T-helper 17 cell (primary cell): ENCODE results near the gene AK2. TPM values are rescaled to one million over a fixed set of nuclear protein-coding genes. Genes with fewer than 3 reads are reported as not detected.
"Not testable (repeated sequence)": the region's sequence is repeated elsewhere in the genome, so short reads cannot be mapped to it uniquely, and the experiment has no call there.

Source experiments
- ATAC-seq: fragments of 150-1000 bp; cut with Tn5 transposase; 2 replicates; pipeline ENCODE4 v1.10.0; 2021; ENCODE audit warnings: mild to moderate bottlenecking, moderate library complexity
- DNase-seq, 3 donors: peaks; one replicate each; pipeline versions ENCODE4 v3.0.0 to v3.0.0-alpha.2; 2020 to 2021
- H3K9me3 ChIP-seq: one replicate; pipeline ENCODE4 v1.7.0; 2013; ENCODE audit warnings: low read length, mild to moderate bottlenecking; ENCODE audit not compliant: control insufficient read depth, poor library complexity, severe bottlenecking
- H3K27ac Mint-ChIP-seq: one replicate; pipeline ENCODE4 v1.8.0; 2022; ENCODE audit warnings: mild to moderate bottlenecking, moderate library complexity, mixed read lengths
- H3K27me3 Mint-ChIP-seq: one replicate; pipeline ENCODE4 v1.8.0; 2022; ENCODE audit warnings: mixed read lengths
- H3K36me3 Mint-ChIP-seq: one replicate; pipeline ENCODE4 v1.8.0; 2022; ENCODE audit warnings: low read depth, mixed read lengths
- H3K4me1 Mint-ChIP-seq: one replicate; pipeline ENCODE4 v1.8.0; 2022; ENCODE audit warnings: mild to moderate bottlenecking, mixed read lengths
- H3K4me3 Mint-ChIP-seq: one replicate; pipeline ENCODE4 v1.8.0; 2022; ENCODE audit warnings: mild to moderate bottlenecking, moderate library complexity, mixed read lengths
- total RNA-seq, 4 donors: library from RNA in 2 of 4; stranded (reverse) in 2 of 4; gene quantifications; one replicate each; pipeline ENCODE4 v1.2.3 and lab custom pipeline; 2022 to 2026

The AK2 gene
- total RNA-seq, 2 donors from 2014 or later = 51.1 to 61.7 TPM

GRCh38 chr1:32981003-32981901 lies 55.4 kb downstream of the AK2 start:
- ATAC-seq (peak; percentile 79), DNase-seq (peak in 2 of 3 donors; percentile 53 to 59)
- H3K4me1 Mint-ChIP-seq = peaks cover 45% of the 10 kb centered on the region
- no peaks in the 10 kb centered on the region for H3K36me3 Mint-ChIP-seq
- H3K27ac Mint-ChIP-seq = peak overlapping the region; percentile 99
- peak overlapping the region; percentile 84 for H3K4me3 Mint-ChIP-seq
- no peaks in the 10 kb centered on the region for H3K9me3 ChIP-seq
- H3K27me3 Mint-ChIP-seq = no peaks in the 10 kb centered on the region

DNA sequence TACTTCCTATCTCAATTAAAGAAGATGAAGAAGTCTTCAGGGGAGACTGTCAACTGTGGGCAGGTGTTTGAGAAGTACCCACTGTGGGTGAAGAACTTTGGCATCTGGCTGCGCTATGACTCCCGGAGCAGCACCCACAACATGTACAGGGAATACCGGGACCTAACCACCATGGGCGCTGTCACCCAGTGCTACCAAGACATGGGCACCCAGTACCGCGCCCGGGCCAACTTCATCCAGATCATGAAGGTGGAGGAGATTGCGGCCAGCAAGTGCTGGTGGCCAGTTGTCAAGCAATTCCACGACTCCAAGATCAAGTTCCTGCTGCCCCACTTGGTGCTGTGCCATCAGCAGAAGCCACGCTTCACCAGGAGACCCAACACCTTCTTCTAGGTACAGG lies 56.6 kb downstream of the AK2 start:
- Mint-ChIP-seq H3K4me1 (peaks cover 37% of the 10 kb centered on the region), H3K27me3 (no peaks in the 10 kb centered on the region), H3K27ac (peak overlapping the region; percentile 99), H3K36me3 (no peaks in the 10 kb centered on the region), H3K4me3 (peak overlapping the region; percentile 36)
- ATAC-seq (no peak), DNase-seq (no peak)
- H3K9me3 ChIP-seq = no peaks in the 10 kb centered on the region

DNA sequence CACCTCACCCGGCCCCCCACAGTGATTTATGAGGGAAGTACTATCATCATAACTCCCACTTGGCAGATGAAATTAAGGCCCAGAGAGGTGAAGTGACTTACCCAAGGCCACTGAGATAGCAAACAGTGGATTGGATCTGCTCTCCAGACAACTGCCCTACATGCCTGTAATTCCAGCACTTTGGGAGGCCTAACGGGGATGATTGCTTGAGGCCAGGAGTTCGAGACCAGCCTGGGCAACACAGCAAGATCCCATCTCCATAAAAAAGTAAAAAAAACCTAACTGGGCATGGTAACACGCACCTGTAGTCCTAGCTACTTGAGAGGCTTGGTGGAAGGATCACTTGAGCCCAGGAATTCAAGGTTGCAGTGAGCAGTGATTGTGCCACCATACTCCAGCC lies 57.8 kb downstream of the AK2 start:
- H3K4me1 Mint-ChIP-seq = peaks cover 26% of the 10 kb centered on the region
- H3K27ac Mint-ChIP-seq = peak overlapping the region; percentile 99
- no peak overlapping the region for H3K4me3 Mint-ChIP-seq
- H3K9me3 ChIP-seq = no peaks in the 10 kb centered on the region
- no peaks in the 10 kb centered on the region for H3K27me3 Mint-ChIP-seq
- DNase-seq = no peak
- no peaks in the 10 kb centered on the region for H3K36me3 Mint-ChIP-seq
- ATAC-seq = no peak

- Mint-ChIP-seq H3K36me3 (no peaks in the 10 kb centered on the region), H3K4me3 (no peak overlapping the region), H3K27me3 (peaks cover under 1% of the 10 kb centered on the region), H3K27ac (peak overlapping the region; percentile 85), H3K4me1 (peaks cover 20% of the 10 kb centered on the region)
- DNase-seq = no peak
- ATAC-seq = no peak
- no peaks in the 10 kb centered on the region for H3K9me3 ChIP-seq
Observed at GRCh38 chr1:32977546-32978087, 59.1 kb downstream of the AK2 start.

GRCh38 chr1:32975055-32975454 lies 61.6 kb downstream of the AK2 start:
- not testable (repeated sequence) for H3K9me3 ChIP-seq, ATAC-seq, H3K27ac Mint-ChIP-seq, H3K4me3 Mint-ChIP-seq, H3K36me3 Mint-ChIP-seq, DNase-seq
- H3K4me1 Mint-ChIP-seq = peaks cover 12% of the 10 kb centered on the region
- H3K27me3 Mint-ChIP-seq = peaks cover 14% of the 10 kb centered on the region

- H3K36me3 Mint-ChIP-seq, DNase-seq, H3K9me3 ChIP-seq, H3K4me3 Mint-ChIP-seq, ATAC-seq, H3K27ac Mint-ChIP-seq: not testable (repeated sequence)
- H3K27me3 Mint-ChIP-seq = peaks cover 14% of the 10 kb centered on the region
- peaks cover 12% of the 10 kb centered on the region for H3K4me1 Mint-ChIP-seq
Observed at GRCh38 chr1:32973458-32973857, 63.2 kb downstream of the AK2 start.

GRCh38 chr1:32972814-32973428 lies 63.8 kb downstream of the AK2 start:
- H3K27ac Mint-ChIP-seq = no peak overlapping the region

DNA sequence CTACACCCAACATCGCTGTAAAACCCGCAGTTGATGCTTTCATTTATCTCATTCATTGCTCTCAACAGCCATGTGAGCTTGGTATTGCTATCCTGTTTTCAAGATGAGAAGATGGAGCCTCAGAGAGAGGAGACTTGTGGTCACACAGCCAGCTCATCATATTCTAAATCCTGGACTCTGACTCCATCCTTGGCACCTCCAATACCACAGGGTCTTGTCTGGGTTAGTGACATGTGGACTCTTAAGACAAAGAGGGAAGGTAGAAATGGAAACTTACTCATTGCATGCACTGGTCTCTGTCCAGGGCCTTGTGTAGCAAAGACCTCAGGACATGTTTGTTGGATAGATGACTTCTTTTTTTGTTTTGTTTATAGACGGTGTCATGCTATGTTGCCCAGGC lies 65.1 kb downstream of the AK2 start:
- Mint-ChIP-seq H3K27ac (no peak overlapping the region), H3K4me1 (peaks cover 9% of the 10 kb centered on the region), H3K4me3 (peak overlapping the region; percentile 65), H3K36me3 (peaks cover 3% of the 10 kb centered on the region), H3K27me3 (peaks cover 14% of the 10 kb centered on the region)
- ATAC-seq = no peak
- DNase-seq = no peak
- no peaks in the 10 kb centered on the region for H3K9me3 ChIP-seq

More at GRCh38 chr1:32972814-32973428, 63.8 kb downstream of the AK2 start:
- peak; percentile 33 for ATAC-seq
- no peaks in the 10 kb centered on the region for H3K9me3 ChIP-seq
- DNase-seq = no peak
- peak overlapping the region; percentile 65 for H3K4me3 Mint-ChIP-seq
- H3K4me1 Mint-ChIP-seq = peaks cover 12% of the 10 kb centered on the region
- peaks cover 3% of the 10 kb centered on the region for H3K36me3 Mint-ChIP-seq
- peaks cover 14% of the 10 kb centered on the region for H3K27me3 Mint-ChIP-seq

- DNase-seq = no peak
- H3K9me3 ChIP-seq = no peaks in the 10 kb centered on the region
- H3K4me1 Mint-ChIP-seq = peaks cover 9% of the 10 kb centered on the region
- H3K27me3 Mint-ChIP-seq = peaks cover 14% of the 10 kb centered on the region
- ATAC-seq = no peak
- no peak overlapping the region for H3K27ac Mint-ChIP-seq
- no peak overlapping the region for H3K4me3 Mint-ChIP-seq
- peaks cover 3% of the 10 kb centered on the region for H3K36me3 Mint-ChIP-seq
Observed at GRCh38 chr1:32971156-32971555, 65.5 kb downstream of the AK2 start.

- Mint-ChIP-seq H3K27ac (no peak overlapping the region), H3K27me3 (peaks cover 14% of the 10 kb centered on the region), H3K36me3 (peaks cover 3% of the 10 kb centered on the region), H3K4me3 (peak overlapping the region; percentile 56), H3K4me1 (peaks cover 9% of the 10 kb centered on the region)
- no peak for ATAC-seq
- DNase-seq = no peak
- H3K9me3 ChIP-seq = no peaks in the 10 kb centered on the region
Observed at GRCh38 chr1:32969566-32969965, 67.1 kb downstream of the AK2 start.

DNA sequence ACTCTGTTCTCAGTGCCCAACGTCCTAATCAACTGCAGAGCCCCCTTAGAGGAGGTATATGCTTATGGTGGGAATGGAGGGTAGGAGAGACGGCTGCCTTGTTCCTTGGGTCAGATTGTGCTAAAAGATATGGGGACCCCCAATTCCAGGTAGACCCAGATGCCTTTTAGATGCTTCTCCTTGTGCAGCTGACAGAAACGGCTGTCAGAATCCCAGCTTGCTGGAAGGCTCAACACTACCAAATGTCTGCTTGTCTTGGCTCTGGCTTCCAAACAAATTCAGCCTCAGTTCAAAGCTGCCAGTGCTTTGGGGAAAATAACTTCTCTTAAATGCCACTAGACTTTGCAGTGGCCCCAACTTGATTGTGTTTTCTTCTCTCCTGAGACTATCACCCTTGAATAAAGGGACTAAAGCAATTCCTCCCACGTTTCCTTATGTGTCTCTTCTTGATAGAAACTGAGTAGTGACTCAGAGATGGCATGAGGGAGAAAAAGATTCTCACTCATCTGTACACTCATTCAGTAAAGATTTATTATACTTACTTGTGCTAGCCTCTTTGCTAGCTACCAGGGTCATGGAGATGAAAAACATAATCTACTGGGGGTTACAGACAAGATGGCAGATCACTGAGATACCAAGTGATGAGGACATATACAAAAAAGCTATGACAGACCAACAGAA lies 68.7 kb downstream of the AK2 start:
- Mint-ChIP-seq H3K27ac (no peak overlapping the region), H3K4me3 (no peak overlapping the region), H3K36me3 (peaks cover 3% of the 10 kb centered on the region), H3K4me1 (peaks cover 14% of the 10 kb centered on the region), H3K27me3 (peaks cover 14% of the 10 kb centered on the region)
- no peak for DNase-seq
- no peaks in the 10 kb centered on the region for H3K9me3 ChIP-seq
- ATAC-seq = no peak

DNA sequence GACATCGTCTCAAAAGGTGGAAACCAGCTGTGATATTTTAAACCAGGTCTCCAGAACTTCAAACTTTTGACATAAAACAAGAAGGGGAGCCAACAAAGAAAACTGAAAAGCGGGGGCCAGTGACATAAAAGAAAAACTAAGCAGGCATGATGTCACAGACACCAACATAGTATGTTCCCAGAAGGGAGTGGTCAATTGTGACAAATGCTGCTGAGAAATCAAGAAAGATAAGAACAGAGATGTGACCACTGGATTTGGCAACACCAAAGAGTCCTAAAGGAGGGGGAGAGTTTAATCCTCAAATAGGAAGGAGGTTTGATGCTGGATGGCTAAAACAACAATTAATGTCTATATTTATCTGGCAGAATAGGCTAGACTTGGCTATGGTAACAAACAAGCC lies 69.8 kb downstream of the AK2 start:
- DNase-seq (no peak), ATAC-seq (no peak)
- H3K4me3 Mint-ChIP-seq = no peak overlapping the region
- peaks cover 6% of the 10 kb centered on the region for H3K27me3 Mint-ChIP-seq
- no peak overlapping the region for H3K27ac Mint-ChIP-seq
- H3K36me3 Mint-ChIP-seq = no peaks in the 10 kb centered on the region
- peaks cover 19% of the 10 kb centered on the region for H3K4me1 Mint-ChIP-seq
- H3K9me3 ChIP-seq = no peaks in the 10 kb centered on the region

- peak overlapping the region; percentile 63 for H3K27ac Mint-ChIP-seq
- peaks cover 29% of the 10 kb centered on the region for H3K4me1 Mint-ChIP-seq
- no peak for ATAC-seq
- no peaks in the 10 kb centered on the region for H3K9me3 ChIP-seq
- peak overlapping the region; percentile 85 for H3K4me3 Mint-ChIP-seq
- no peak for DNase-seq
- no peaks in the 10 kb centered on the region for H3K36me3 Mint-ChIP-seq
- H3K27me3 Mint-ChIP-seq = no peaks in the 10 kb centered on the region
Observed at GRCh38 chr1:32965251-32965747, 71.4 kb downstream of the AK2 start.
